Stimulated activated CD4-positive, alpha-beta T cell treated with anti-CD3 and anti-CD28 coated beads, Interleukin-15, amount 100 ng/mL, for 48 hours (primary cell): ENCODE results near the gene ATXN2.
"Not testable (repeated sequence)": the region's sequence is repeated elsewhere in the genome, so short reads cannot be mapped to it uniquely, and the experiment has no call there.

Experiments used
- DNase-seq, 2 donors: peaks; one replicate each; pipeline ENCODE4 v3.0.0-alpha.2; 2020; ENCODE audit warnings: low read depth in 2 of 2

Gene ATXN2

GRCh38 chr12:111574797-111575443, 24.2 kb downstream of the ATXN2 start:
- no peak for DNase-seq

GRCh38 chr12:111573476-111573875, 25.6 kb downstream of the ATXN2 start:
- DNase-seq = no peak

- no peak for DNase-seq
Measured at GRCh38 chr12:111570084-111570961, 28.8 kb downstream of the ATXN2 start.

- DNase-seq = no peak
Measured at GRCh38 chr12:111569363-111570083, 29.6 kb downstream of the ATXN2 start.

- DNase-seq = not testable (repeated sequence)
Measured at GRCh38 chr12:111560844-111561243, 38.3 kb downstream of the ATXN2 start.

GRCh38 chr12:111558107-111558376, 41.1 kb downstream of the ATXN2 start:
- DNase-seq = no peak

- DNase-seq = no peak
Measured at GRCh38 chr12:111557271-111558106, 41.6 kb downstream of the ATXN2 start.

- no peak for DNase-seq
Measured at GRCh38 chr12:111556676-111557075, 42.4 kb downstream of the ATXN2 start.

- not testable (repeated sequence) for DNase-seq
Measured at GRCh38 chr12:111555313-111555712, 43.8 kb downstream of the ATXN2 start.

- DNase-seq = peak in 1 of 2 donors; percentile 7
Measured at GRCh38 chr12:111546758-111547383, 52.2 kb downstream of the ATXN2 start.

- DNase-seq = no peak
Measured at GRCh38 chr12:111546171-111546570, 52.9 kb downstream of the ATXN2 start.

GRCh38 chr12:111544032-111544431, 55.1 kb downstream of the ATXN2 start:
- no peak for DNase-seq

GRCh38 chr12:111532751-111533150, 66.4 kb downstream of the ATXN2 start:
- no peak for DNase-seq

- DNase-seq = peak; percentile 19 to 52
Measured at GRCh38 chr12:111529424-111530368, 69.4 kb downstream of the ATXN2 start.

GRCh38 chr12:111523587-111524167, 75.4 kb downstream of the ATXN2 start:
- DNase-seq = no peak

GRCh38 chr12:111521801-111522200, 77.3 kb downstream of the ATXN2 start:
- DNase-seq = no peak

GRCh38 chr12:111519937-111520336, 79.2 kb downstream of the ATXN2 start:
- DNase-seq = no peak

- no peak for DNase-seq
Measured at GRCh38 chr12:111519083-111519482, 80.0 kb downstream of the ATXN2 start.

GRCh38 chr12:111507719-111508118, 91.4 kb downstream of the ATXN2 start:
- not testable (repeated sequence) for DNase-seq

- DNase-seq = not testable (repeated sequence)
Measured at GRCh38 chr12:111507258-111507657, 91.9 kb downstream of the ATXN2 start.
